Immature natural killer cell (primary cell): Measurements from ENCODE around the gene DEXI. TPM values are rescaled to one million over a fixed set of nuclear protein-coding genes. Genes with fewer than 3 reads are reported as not detected.

Experiments
- DNase-seq, 3 donors: peaks; one replicate each; pipeline ENCODE4 v3.0.0; 2022; ENCODE audit warnings: mixed read lengths in 1 of 3
- H3K27ac Mint-ChIP-seq, 6 donors: one replicate each; pipeline ENCODE4 v1.8.0; 2020; ENCODE audit warnings: mixed read lengths in 6 of 6, mild to moderate bottlenecking in 5 of 6, inconsistent platforms in 4 of 6, moderate library complexity in 3 of 6
- H3K27me3 Mint-ChIP-seq, 3 donors: one replicate each; pipeline ENCODE4 v1.8.0; 2020 to 2021; ENCODE audit warnings: low read depth in 3 of 3, mild to moderate bottlenecking in 3 of 3, mixed read lengths in 3 of 3, moderate library complexity in 3 of 3, inconsistent platforms in 1 of 3
- H3K36me3 Mint-ChIP-seq, 3 donors: one replicate each; pipeline ENCODE4 v1.8.0; 2020; ENCODE audit warnings: mixed read lengths in 3 of 3, inconsistent platforms in 2 of 3, mild to moderate bottlenecking in 2 of 3
- H3K4me1 Mint-ChIP-seq, 2 donors: one replicate each; pipeline ENCODE4 v1.8.0; 2020; ENCODE audit warnings: inconsistent platforms in 2 of 2, mild to moderate bottlenecking in 2 of 2, mixed read lengths in 2 of 2, moderate library complexity in 1 of 2
- H3K4me3 Mint-ChIP-seq, 5 donors: one replicate each; pipeline ENCODE4 v1.8.0; 2020; ENCODE audit warnings: mild to moderate bottlenecking in 5 of 5, mixed read lengths in 5 of 5, inconsistent platforms in 3 of 5, moderate library complexity in 3 of 5
- H3K9me3 Mint-ChIP-seq, 6 donors: one replicate each; pipeline ENCODE4 v1.8.0; 2020; ENCODE audit warnings: mild to moderate bottlenecking in 6 of 6, mixed read lengths in 6 of 6, inconsistent platforms in 4 of 6, moderate library complexity in 3 of 6
- polyA plus RNA-seq, 3 donors: library from polyadenylated mRNA; unstranded; fragments of 300-500 nt; fragmentation: Illumina TruSeq; gene quantifications; one replicate each; pipeline ENCODE4 v1.2.3, GENCODE V29; 2021

DEXI gene
- polyA plus RNA-seq, 3 donors from 2014 or later, result 35.2 to 49.8 (median 45.9) TPM

DNA sequence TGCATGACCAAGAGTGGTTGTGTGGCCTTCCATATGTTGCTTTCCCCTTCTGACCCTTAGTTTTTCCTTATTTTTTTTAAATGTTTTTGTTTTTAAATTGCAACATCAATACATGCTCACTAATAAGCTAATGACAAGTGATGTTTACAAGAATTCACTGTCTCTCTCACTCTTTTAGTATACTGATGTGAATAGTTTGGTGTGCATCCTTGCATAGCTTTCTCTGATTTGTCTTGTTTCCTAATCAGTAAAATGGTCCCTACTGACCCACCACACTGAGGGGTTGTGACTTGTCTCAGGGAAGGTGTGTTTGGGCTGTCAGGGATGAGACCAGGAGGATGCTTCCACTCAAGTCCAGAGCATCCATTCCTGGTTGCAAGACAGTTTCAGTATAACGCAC, 39.3 kb downstream of the DEXI start:
- Mint-ChIP-seq H3K27me3 (no peaks in the 10 kb centered on the region), H3K9me3 (peaks cover 0 to 2% (median 0%) of the 10 kb centered on the region in 6 donors), H3K36me3 (peaks cover 16 to 29% (median 21%) of the 10 kb centered on the region in 3 donors), H3K4me3 (no peak overlapping the region), H3K4me1 (no peaks in the 10 kb centered on the region), H3K27ac (no peak overlapping the region)
- DNase-seq, result no peak

- H3K9me3 Mint-ChIP-seq, result no peaks in the 10 kb centered on the region
- no peak for DNase-seq
- H3K4me3 Mint-ChIP-seq, result no peak overlapping the region
- H3K27me3 Mint-ChIP-seq, result peaks cover 0 to 4% (median 2%) of the 10 kb centered on the region in 3 donors
- H3K4me1 Mint-ChIP-seq, result no peaks in the 10 kb centered on the region
- no peak overlapping the region for H3K27ac Mint-ChIP-seq
- H3K36me3 Mint-ChIP-seq, result peaks cover 0 to 9% (median 0%) of the 10 kb centered on the region in 3 donors
These were observed 45.1 kb downstream of the DEXI start for GRCh38 chr16:10897134-10897533.

GRCh38 chr16:10896723-10897122, 45.5 kb downstream of the DEXI start:
- Mint-ChIP-seq H3K27ac (no peak overlapping the region), H3K4me3 (no peak overlapping the region), H3K4me1 (no peaks in the 10 kb centered on the region), H3K27me3 (peaks cover 0 to 4% (median 2%) of the 10 kb centered on the region in 3 donors), H3K36me3 (peaks cover 0 to 9% (median 0%) of the 10 kb centered on the region in 3 donors), H3K9me3 (no peaks in the 10 kb centered on the region)
- no peak for DNase-seq

- Mint-ChIP-seq H3K36me3 (peaks cover 0 to 9% (median 0%) of the 10 kb centered on the region in 3 donors), H3K4me1 (no peaks in the 10 kb centered on the region), H3K4me3 (no peak overlapping the region)
These were observed 46.1 kb downstream of the DEXI start for GRCh38 chr16:10896165-10896564.

DNA sequence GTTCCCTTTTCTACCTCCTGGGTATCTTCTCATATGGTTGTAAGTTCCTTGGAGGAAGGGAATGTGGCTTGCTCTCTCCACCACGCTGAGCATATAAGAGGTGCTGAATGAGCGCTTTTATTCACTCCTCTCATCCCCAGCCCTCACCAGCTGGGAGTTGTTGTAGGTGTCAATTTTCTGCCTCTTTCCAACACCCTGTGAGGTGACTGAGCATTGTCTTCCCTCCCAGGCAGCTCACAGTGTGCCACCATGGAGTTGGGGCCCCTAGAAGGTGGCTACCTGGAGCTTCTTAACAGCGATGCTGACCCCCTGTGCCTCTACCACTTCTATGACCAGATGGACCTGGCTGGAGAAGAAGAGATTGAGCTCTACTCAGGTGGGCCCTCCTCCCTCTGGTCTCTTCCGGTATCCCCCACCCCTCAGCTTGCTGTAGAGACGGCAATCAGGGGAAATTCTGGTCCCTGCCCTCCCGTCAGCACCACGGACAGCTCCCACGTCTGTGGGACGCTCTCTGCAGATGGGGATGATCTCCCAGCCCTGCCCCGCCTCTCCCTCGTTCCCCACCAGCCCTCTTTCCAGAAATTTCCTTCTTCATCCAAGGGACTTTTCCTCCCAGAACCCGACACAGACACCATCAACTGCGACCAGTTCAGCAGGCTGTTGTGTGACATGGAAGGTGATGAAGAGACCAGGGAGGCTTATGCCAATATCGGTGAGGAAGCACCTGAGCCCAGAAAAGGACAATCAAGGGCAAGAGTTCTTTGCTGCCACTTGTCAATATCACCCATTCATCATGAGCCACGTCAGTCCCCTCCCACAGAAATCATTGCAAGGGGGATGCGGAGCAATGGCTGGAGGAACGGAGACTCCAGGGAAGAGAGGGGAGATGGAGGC, 47.0 kb downstream of the DEXI start:
- Mint-ChIP-seq H3K4me3 (no peak overlapping the region), H3K27me3 (peaks cover 0 to 4% (median 4%) of the 10 kb centered on the region in 3 donors), H3K36me3 (peaks cover 0 to 8% (median 0%) of the 10 kb centered on the region in 3 donors), H3K9me3 (no peaks in the 10 kb centered on the region), H3K27ac (no peak overlapping the region), H3K4me1 (no peaks in the 10 kb centered on the region)
- peak in 1 of 3 donors; percentile 8 for DNase-seq

More at GRCh38 chr16:10896165-10896564, 46.1 kb downstream of the DEXI start:
- Mint-ChIP-seq H3K9me3 (no peaks in the 10 kb centered on the region), H3K27me3 (peaks cover 0 to 4% (median 2%) of the 10 kb centered on the region in 3 donors), H3K27ac (peak overlapping the region in 1 of 6 donors; percentile 11)
- DNase-seq, result no peak

- DNase-seq, result no peak
- no peaks in the 10 kb centered on the region for H3K9me3 Mint-ChIP-seq
- H3K4me3 Mint-ChIP-seq, result no peak overlapping the region
- H3K4me1 Mint-ChIP-seq, result no peaks in the 10 kb centered on the region
- peaks cover 0 to 4% (median 4%) of the 10 kb centered on the region in 3 donors for H3K27me3 Mint-ChIP-seq
- H3K27ac Mint-ChIP-seq, result no peak overlapping the region
- peaks cover 0 to 4% (median 0%) of the 10 kb centered on the region in 3 donors for H3K36me3 Mint-ChIP-seq
These were observed 49.4 kb downstream of the DEXI start for GRCh38 chr16:10892782-10893318.

DNA sequence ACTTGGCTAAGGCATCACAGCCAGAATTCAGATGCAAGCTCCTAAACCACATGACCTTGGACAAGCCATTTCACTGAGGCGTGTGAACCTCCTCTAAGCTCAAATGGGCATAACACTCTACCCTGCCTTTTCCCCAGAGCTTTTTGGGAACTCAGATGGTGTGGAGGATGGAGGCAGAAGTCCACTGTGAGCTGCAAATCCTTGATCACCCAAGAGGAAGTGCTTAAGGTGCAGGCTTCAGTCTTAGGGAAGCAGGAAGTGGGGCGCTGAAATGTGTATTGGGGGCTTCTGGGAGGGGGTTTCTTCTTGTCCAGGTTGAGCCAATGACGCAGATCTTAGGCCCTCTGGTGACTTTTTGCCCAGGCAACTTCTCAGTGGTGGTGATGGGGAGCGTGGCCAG, 52.4 kb downstream of the DEXI start:
- no peaks in the 10 kb centered on the region for H3K9me3 Mint-ChIP-seq
- peaks cover 0 to 4% (median 0%) of the 10 kb centered on the region in 3 donors for H3K27me3 Mint-ChIP-seq
- no peak overlapping the region for H3K4me3 Mint-ChIP-seq
- H3K36me3 Mint-ChIP-seq, result no peaks in the 10 kb centered on the region
- H3K4me1 Mint-ChIP-seq, result peaks cover 2 to 15% of the 10 kb centered on the region in 2 donors
- DNase-seq, result no peak
- no peak overlapping the region for H3K27ac Mint-ChIP-seq

DNA sequence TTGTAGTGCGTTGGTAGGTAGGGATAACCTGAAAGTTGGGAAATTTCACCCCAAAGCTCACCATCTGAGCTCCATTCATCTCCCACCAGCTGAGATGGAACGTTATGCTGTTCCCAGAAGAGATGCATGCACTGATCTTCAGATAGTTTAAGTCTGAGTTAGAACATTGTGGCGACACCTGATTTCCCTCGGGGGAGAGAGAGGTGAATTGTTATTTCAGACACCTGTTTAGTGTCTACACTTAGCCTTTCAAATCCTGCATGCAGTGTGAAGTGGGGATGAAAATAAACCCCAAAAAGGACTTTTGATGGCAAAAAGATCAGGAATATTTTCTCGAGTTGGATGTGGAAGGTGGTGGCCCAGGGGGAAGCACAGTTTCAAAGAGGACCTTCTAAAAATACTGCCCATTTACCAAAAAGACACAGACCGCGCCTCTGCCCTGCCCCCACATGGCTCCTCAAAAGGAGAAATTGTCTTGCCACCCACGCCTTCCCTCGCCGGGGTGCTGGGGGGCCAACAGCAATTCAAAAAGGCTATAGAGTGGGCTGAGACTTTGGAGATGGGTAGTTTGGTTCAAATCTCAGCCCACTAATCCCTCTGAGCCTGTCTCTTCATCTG, 53.8 kb downstream of the DEXI start:
- DNase-seq, result no peak
- Mint-ChIP-seq H3K27ac (no peak overlapping the region), H3K27me3 (peaks cover 0 to 3% (median 2%) of the 10 kb centered on the region in 3 donors), H3K4me1 (peaks cover 2 to 15% of the 10 kb centered on the region in 2 donors), H3K9me3 (no peaks in the 10 kb centered on the region), H3K36me3 (no peaks in the 10 kb centered on the region), H3K4me3 (no peak overlapping the region)

DNA sequence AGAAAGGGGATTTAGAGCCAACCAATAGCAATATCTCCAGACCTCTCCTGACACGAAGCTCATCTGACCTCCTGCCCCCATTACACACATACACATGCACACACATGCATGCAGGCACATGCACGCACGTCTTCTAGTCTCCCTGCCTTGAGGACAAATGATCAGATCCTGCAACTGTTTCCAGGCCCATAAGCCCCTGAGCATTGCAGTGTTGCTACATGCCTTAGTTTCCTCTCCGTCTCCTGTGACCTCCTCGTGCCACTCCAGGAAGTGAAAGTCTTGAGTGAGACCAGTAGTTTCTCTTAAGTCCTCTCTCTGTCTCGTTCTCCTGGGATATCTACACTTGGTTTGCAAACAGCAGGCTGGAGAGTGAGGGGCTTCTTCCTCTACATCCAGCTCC, 57.0 kb downstream of the DEXI start:
- H3K36me3 Mint-ChIP-seq, result no peaks in the 10 kb centered on the region
- H3K27ac Mint-ChIP-seq, result peak overlapping the region in 2 of 6 donors; percentile 11 to 18
- no peaks in the 10 kb centered on the region for H3K9me3 Mint-ChIP-seq
- peaks cover 0 to 3% (median 0%) of the 10 kb centered on the region in 3 donors for H3K27me3 Mint-ChIP-seq
- no peak overlapping the region for H3K4me3 Mint-ChIP-seq
- no peak for DNase-seq
- H3K4me1 Mint-ChIP-seq, result peaks cover 17 to 36% of the 10 kb centered on the region in 2 donors

DNA sequence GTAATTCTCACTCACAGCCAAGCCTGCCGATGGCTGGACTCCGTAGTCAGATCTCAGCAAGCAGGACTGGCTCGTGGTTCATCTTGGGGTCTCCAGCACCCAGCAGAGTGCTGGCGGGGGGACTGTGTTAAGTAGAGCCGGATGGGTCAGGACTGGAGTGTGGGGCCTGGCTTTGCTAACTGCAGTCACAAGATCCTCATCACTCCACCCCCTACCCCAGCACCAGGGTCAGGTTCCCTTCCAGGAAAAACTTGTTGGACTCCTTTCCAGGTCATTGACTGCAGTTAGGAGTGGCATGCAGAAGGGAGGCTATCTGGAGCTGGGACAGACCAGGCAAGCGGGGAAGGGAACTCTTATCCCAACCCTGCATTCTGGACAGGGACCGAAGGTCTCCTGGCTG, 59.3 kb downstream of the DEXI start:
- Mint-ChIP-seq H3K36me3 (no peaks in the 10 kb centered on the region), H3K4me3 (no peak overlapping the region), H3K27ac (no peak overlapping the region), H3K9me3 (no peaks in the 10 kb centered on the region), H3K4me1 (peaks cover 28 to 54% of the 10 kb centered on the region in 2 donors), H3K27me3 (peaks cover 0 to 8% (median 3%) of the 10 kb centered on the region in 3 donors)
- DNase-seq, result no peak

DNA sequence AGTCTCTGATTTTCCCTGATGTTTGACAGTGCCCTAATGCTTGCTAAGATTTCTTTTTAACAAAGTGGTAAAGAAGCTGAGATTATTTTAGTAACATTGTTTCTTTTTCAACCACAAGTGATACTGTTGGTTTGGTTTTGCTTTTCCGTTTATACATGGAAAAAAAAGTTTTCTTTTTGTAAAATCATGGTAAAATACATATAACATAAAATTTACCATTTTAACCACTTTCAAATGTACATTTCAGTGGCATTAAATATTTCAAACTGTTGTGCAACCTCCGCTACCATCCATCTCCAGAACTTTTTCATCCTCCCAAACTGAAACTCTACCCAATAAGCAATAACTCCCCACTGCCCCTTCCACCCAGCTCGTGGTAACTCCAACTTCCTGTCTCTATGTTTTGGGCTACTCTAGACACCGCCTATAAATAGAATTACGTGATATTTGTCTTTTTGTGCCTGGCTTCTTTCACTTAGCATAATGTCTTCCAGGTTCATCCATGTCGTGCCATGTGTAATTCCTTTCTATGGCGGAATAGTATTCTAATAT, 60.7 kb downstream of the DEXI start:
- peaks cover 0 to 10% (median 7%) of the 10 kb centered on the region in 3 donors for H3K27me3 Mint-ChIP-seq
- peaks cover 42 to 69% of the 10 kb centered on the region in 2 donors for H3K4me1 Mint-ChIP-seq
- DNase-seq, result no peak
- H3K27ac Mint-ChIP-seq, result peak overlapping the region in 1 of 6 donors; percentile 26
- H3K4me3 Mint-ChIP-seq, result peak overlapping the region; percentile 9 to 64 (median 47)
- no peaks in the 10 kb centered on the region for H3K36me3 Mint-ChIP-seq
- no peaks in the 10 kb centered on the region for H3K9me3 Mint-ChIP-seq

GRCh38 chr16:10880594-10881452, 61.4 kb downstream of the DEXI start:
- Mint-ChIP-seq H3K36me3 (no peaks in the 10 kb centered on the region), H3K9me3 (no peaks in the 10 kb centered on the region), H3K4me1 (peaks cover 46 to 69% of the 10 kb centered on the region in 2 donors), H3K4me3 (peak overlapping the region; percentile 15 to 89 (median 49)), H3K27me3 (peaks cover 0 to 10% (median 7%) of the 10 kb centered on the region in 3 donors), H3K27ac (no peak overlapping the region)
- no peak for DNase-seq
